HG02571 (cell line): Measurements from ENCODE around the gene NBPF3.
"Not testable (repeated sequence)": the region's sequence is repeated elsewhere in the genome, so short reads cannot be mapped to it uniquely, and the experiment has no call there.

Source experiments
- ATAC-seq: cut with Tn5 transposase; IDR thresholded peaks from one replicate; pipeline ENCODE4 v1.9.1; 2021; ENCODE audit warnings: mild to moderate bottlenecking, moderate library complexity; ENCODE audit not compliant: unreplicated experiment

NBPF3 gene

GRCh38 chr1:21438646-21439312 is 1.2 kb upstream of the NBPF3 start:
- not testable (repeated sequence) for ATAC-seq

- ATAC-seq = no peak
These were observed 604 bp upstream of the NBPF3 start for GRCh38 chr1:21439345-21439720.

GRCh38 chr1:21440630-21441125 is 741 bp downstream of the NBPF3 start:
- not testable (repeated sequence) for ATAC-seq

- not testable (repeated sequence) for ATAC-seq
These were observed 6.7 kb downstream of the NBPF3 start for GRCh38 chr1:21446647-21447046.

- no peak for ATAC-seq
These were observed 7.4 kb downstream of the NBPF3 start for GRCh38 chr1:21447311-21447710.

GRCh38 chr1:21449906-21450305 is 10.0 kb downstream of the NBPF3 start:
- ATAC-seq = no peak

GRCh38 chr1:21451212-21451611 is 11.3 kb downstream of the NBPF3 start:
- no peak for ATAC-seq

GRCh38 chr1:21451981-21452411 is 12.1 kb downstream of the NBPF3 start:
- ATAC-seq = no peak

- not testable (repeated sequence) for ATAC-seq
These were observed 14.2 kb downstream of the NBPF3 start for GRCh38 chr1:21453964-21454614.

- not testable (repeated sequence) for ATAC-seq
These were observed 15.0 kb downstream of the NBPF3 start for GRCh38 chr1:21454904-21455303.

GRCh38 chr1:21457654-21458053 is 17.7 kb downstream of the NBPF3 start:
- ATAC-seq = no peak

GRCh38 chr1:21465127-21465526 is 25.2 kb downstream of the NBPF3 start:
- ATAC-seq = not testable (repeated sequence)

- not testable (repeated sequence) for ATAC-seq
These were observed 28.0 kb downstream of the NBPF3 start for GRCh38 chr1:21467946-21468345.

GRCh38 chr1:21468599-21468998 is 28.7 kb downstream of the NBPF3 start:
- no peak for ATAC-seq

GRCh38 chr1:21469581-21469980 is 29.6 kb downstream of the NBPF3 start:
- ATAC-seq = no peak

- no peak for ATAC-seq
These were observed 32.9 kb downstream of the NBPF3 start for GRCh38 chr1:21472861-21473260.

- ATAC-seq = no peak
These were observed 38.4 kb downstream of the NBPF3 start for GRCh38 chr1:21478356-21478755.

- ATAC-seq = not testable (repeated sequence)
These were observed 43.9 kb downstream of the NBPF3 start for GRCh38 chr1:21483881-21484280.

GRCh38 chr1:21489146-21489545 is 49.2 kb downstream of the NBPF3 start:
- ATAC-seq = no peak

GRCh38 chr1:21490774-21491487 is 51.0 kb downstream of the NBPF3 start:
- no peak for ATAC-seq

GRCh38 chr1:21491488-21492355 is 51.8 kb downstream of the NBPF3 start:
- ATAC-seq = no peak
